PC-3 (cell line): Measurements from ENCODE around the gene GADL1.

Source experiments
- CTCF ChIP-seq: fragments of 300-600 bp; sonication (generic); conservative IDR thresholded peaks from 2 replicates; pipeline ENCODE4 v1.5.1; 2017; ENCODE audit warnings: antibody characterized with exemption, low read depth, mild to moderate bottlenecking, low read length
- EZH2phosphoT487 ChIP-seq: fragments of 300-600 bp; sonication (generic); IDR thresholded peaks from 2 replicates; pipeline ENCODE4 v1.6.1; 2018; ENCODE audit warnings: mild to moderate bottlenecking, antibody characterized with exemption, low read length, borderline replicate concordance

GRCh38 chr3:30778933-30779332 lies 115.5 kb downstream of the GADL1 start:
- TF ChIP-seq CTCF (no peak), EZH2phosphoT487 (no peak)
